Stimulated activated CD4-positive, alpha-beta T cell treated with anti-CD3 and anti-CD28 coated beads, Interleukin-12 subunit alpha, Interleukin-12 subunit beta, amount 100 ng/mL, for 48 hours (primary cell): ENCODE results near the gene STAC.

Experiments
- DNase-seq, 3 donors: peaks; one replicate each; pipeline ENCODE4 v3.0.0-alpha.2; 2020; ENCODE audit warnings: low read depth in 2 of 3, low spot score in 1 of 3

STAC gene

GRCh38 chr3:36380221-36381031 lies at the start of gene STAC:
STAC (plus strand) TSS chr3:36380504; CDS start chr3:36380644, 140 bp downstream.
- DNase-seq = no peak

- DNase-seq = no peak
These were observed 48.2 kb upstream of the STAC start for GRCh38 chr3:36332139-36332538.

GRCh38 chr3:36362216-36362615 lies 18.1 kb upstream of the STAC start:
- DNase-seq = no peak

GRCh38 chr3:36362973-36363372 lies 17.3 kb upstream of the STAC start:
- DNase-seq = no peak

- DNase-seq = no peak
These were observed 16.0 kb upstream of the STAC start for GRCh38 chr3:36364260-36364659.

- DNase-seq = no peak
These were observed 14.5 kb upstream of the STAC start for GRCh38 chr3:36365829-36366228.

- no peak for DNase-seq
These were observed 14.0 kb upstream of the STAC start for GRCh38 chr3:36366308-36366707.

GRCh38 chr3:36367912-36368573 lies 12.3 kb upstream of the STAC start:
- DNase-seq = no peak

GRCh38 chr3:36372534-36372935 lies 7.8 kb upstream of the STAC start:
- DNase-seq = no peak

- DNase-seq = no peak
These were observed 7.2 kb upstream of the STAC start for GRCh38 chr3:36373084-36373483.

- no peak for DNase-seq
These were observed 6.6 kb upstream of the STAC start for GRCh38 chr3:36373666-36374065.

GRCh38 chr3:36379872-36380220 lies 458 bp upstream of the STAC start:
- no peak for DNase-seq

- no peak for DNase-seq
These were observed 1.1 kb downstream of the STAC start for GRCh38 chr3:36381311-36381956.

- no peak for DNase-seq
These were observed 13.3 kb downstream of the STAC start for GRCh38 chr3:36393563-36393962.

GRCh38 chr3:36394176-36394575 lies 13.9 kb downstream of the STAC start:
- DNase-seq = no peak

GRCh38 chr3:36397841-36398240 lies 17.5 kb downstream of the STAC start:
- DNase-seq = no peak

GRCh38 chr3:36399933-36400332 lies 19.6 kb downstream of the STAC start:
- no peak for DNase-seq

- no peak for DNase-seq
These were observed 20.8 kb downstream of the STAC start for GRCh38 chr3:36401056-36401455.

GRCh38 chr3:36403661-36404060 lies 23.4 kb downstream of the STAC start:
- no peak for DNase-seq

- no peak for DNase-seq
These were observed 24.9 kb downstream of the STAC start for GRCh38 chr3:36405190-36405589.

- DNase-seq = no peak
These were observed 27.8 kb downstream of the STAC start for GRCh38 chr3:36408146-36408545.

GRCh38 chr3:36409862-36410261 lies 29.6 kb downstream of the STAC start:
- no peak for DNase-seq
